CD4-positive, alpha-beta T cell (primary cell): ENCODE data around the gene TRNAU1AP. TPM values are rescaled to one million over a fixed set of nuclear protein-coding genes. Genes with fewer than 3 reads are reported as not detected.

Source experiments
- ATAC-seq: fragments of 200-7000 bp; cut with Tn5 transposase; one replicate; pipeline ENCODE4 v1.10.0; 2022; ENCODE audit warnings: mild to moderate bottlenecking; ENCODE audit not compliant: poor library complexity
- CTCF ChIA-PET: fragments of 350-600 bp; sonication (Branson Sonifier 250); formaldehyde crosslinking; loops from one replicate; lab custom pipeline; 2021; ENCODE audit warnings: antibody characterized with exemption, inconsistent platforms; lab: Charles Lee
- POLR2A ChIA-PET: fragments of 350-600 bp; sonication (Branson Sonifier 250); formaldehyde crosslinking; loops from one replicate; lab custom pipeline; 2021; ENCODE audit warnings: antibody characterized with exemption, inconsistent platforms; lab: Charles Lee
- DNase-seq, 14 experiments: peaks; one replicate each; pipeline ENCODE4 v3.0.0-alpha.2; 2013 to 2020; ENCODE audit warnings: mixed read lengths in 2 of 14
- H3K27ac ChIP-seq, 2 donors: one replicate each; pipeline versions ENCODE4 v1.5.1 to v1.7.0; 2013; ENCODE audit warnings: low read length in 2 of 2, low read depth in 1 of 2, mild to moderate bottlenecking in 1 of 2
- H3K27me3 ChIP-seq, 2 experiments: 1 replicate in 1 of 2; 2 replicates in 1 of 2; pipeline versions ENCODE4 v1.6.1 to v1.7.0; 2013; ENCODE audit warnings: low read length in 2 of 2, control low read depth in 1 of 2, mild to moderate bottlenecking in 1 of 2, moderate library complexity in 1 of 2; ENCODE audit not compliant: insufficient read depth in 2 of 2, control insufficient read depth in 1 of 2
- H3K36me3 ChIP-seq: one replicate; pipeline ENCODE4 v1.6.1; 2013; ENCODE audit warnings: low read length, control low read depth; ENCODE audit not compliant: insufficient read depth
- H3K4me1 ChIP-seq: one replicate; pipeline ENCODE4 v1.6.1; 2013; ENCODE audit warnings: low read length, control low read depth; ENCODE audit not compliant: insufficient read depth
- H3K4me3 ChIP-seq: one replicate; pipeline ENCODE4 v1.5.1; 2013; ENCODE audit warnings: mild to moderate bottlenecking, low read length, moderate library complexity
- H3K9me3 ChIP-seq, 2 experiments: 1 replicate in 1 of 2; 2 replicates in 1 of 2; pipeline versions ENCODE4 v1.6.1 to v1.7.0; 2013; ENCODE audit warnings: low read length in 2 of 2, mild to moderate bottlenecking in 2 of 2, control low read depth in 1 of 2, moderate library complexity in 1 of 2; ENCODE audit not compliant: control insufficient read depth in 1 of 2, insufficient read depth in 1 of 2
- H3K27ac Mint-ChIP-seq: one replicate; pipeline ENCODE4 v1.8.0; 2020; ENCODE audit warnings: mixed read lengths
- H3K27me3 Mint-ChIP-seq: one replicate; pipeline ENCODE4 v1.8.0; 2021; ENCODE audit warnings: mixed read lengths
- H3K36me3 Mint-ChIP-seq: one replicate; pipeline ENCODE4 v1.8.0; 2021; ENCODE audit warnings: low read depth, mixed read lengths
- H3K4me1 Mint-ChIP-seq: one replicate; pipeline ENCODE4 v1.8.0; 2021; ENCODE audit warnings: low read depth, mixed read lengths
- H3K4me3 Mint-ChIP-seq: one replicate; pipeline ENCODE4 v1.8.0; 2020; ENCODE audit warnings: mild to moderate bottlenecking, mixed read lengths
- H3K9me3 Mint-ChIP-seq: one replicate; pipeline ENCODE4 v1.8.0; 2020; ENCODE audit warnings: mixed read lengths
- CTCF ChIP-seq: fragments of 200-600 bp; IDR thresholded peaks from one replicate; pipeline ENCODE4 v1.8.0; 2022; ENCODE audit warnings: antibody characterized with exemption, mild to moderate bottlenecking
- intact Hi-C, 2 experiments: fragments of 100-400 bp; cut with DNase I in 1 of 2; cut with micrococcal nuclease in 1 of 2; formaldehyde crosslinking; loops; one replicate each; pipeline versions ENCODE4 v1.15.1 to v1.9.0; 2023 to 2025; cut with DNase I, micrococcal nuclease
- total RNA-seq, 174 experiments: library from RNA in 2 of 174; stranded (reverse) in 2 of 174; gene quantifications; one replicate each; pipeline ENCODE4 v1.2.3 and lab custom pipeline; 2021 to 2026

TRNAU1AP gene
- total RNA-seq, 2 experiments from 2014 or later: 21.4 to 24.2 TPM

- no peak for TF ChIP-seq CTCF
- peaks cover 54% of the 10 kb centered on the region for H3K36me3 ChIP-seq
- POLR2A ChIA-PET: interaction anchor here (0.9 to 7.0 kb wide), 7 partner anchors 9 to 406 kb away, joined by 5 to 111 read pairs (median 16); partner anchors contain the start of genes EPB41, MED18, RNU11 and TRNAU1AP
- intact Hi-C loops: loop anchor here (1.0 to 5.0 kb wide), 6 partner anchors 44 to 261 kb away; partner anchors contain the start of genes YTHDF2 (in 2 of the 2), TAF12 (in 1 of the 2) and TRNAU1AP (in 1 of the 2)
- no peak for ATAC-seq
- H3K36me3 Mint-ChIP-seq: peaks cover 73% of the 10 kb centered on the region
- no peaks in the 10 kb centered on the region for H3K9me3 ChIP-seq
- no peaks in the 10 kb centered on the region for H3K9me3 Mint-ChIP-seq
- no peaks in the 10 kb centered on the region for H3K27me3 ChIP-seq
- DNase-seq: no peak
- H3K27ac ChIP-seq: peak overlapping the region; percentile 19 to 61
- peaks cover 57% of the 10 kb centered on the region for H3K4me1 ChIP-seq
- CTCF ChIA-PET: interaction anchor here (1.0 to 2.9 kb wide), 5 partner anchors 11 to 229 kb away, joined by 3 to 12 read pairs (median 4); partner anchors contain the start of gene YTHDF2
- peak overlapping the region; percentile 88 for H3K27ac Mint-ChIP-seq
- H3K27me3 Mint-ChIP-seq: no peaks in the 10 kb centered on the region
- peak overlapping the region; percentile 86 for H3K4me3 ChIP-seq
- H3K4me3 Mint-ChIP-seq: peak overlapping the region; percentile 94
- peaks cover 65% of the 10 kb centered on the region for H3K4me1 Mint-ChIP-seq
These were observed 45.0 kb upstream of the TRNAU1AP start for GRCh38 chr1:28507646-28508434.

GRCh38 chr1:28508435-28508754, 44.5 kb upstream of the TRNAU1AP start:
- no peak for ATAC-seq
- H3K27me3 Mint-ChIP-seq: no peaks in the 10 kb centered on the region
- intact Hi-C loops: loop anchor here (5.0 kb wide), 4 partner anchors 44 to 261 kb away; partner anchors contain the start of genes YTHDF2 (in 2 of the 2), TAF12 (in 1 of the 2) and TRNAU1AP (in 1 of the 2)
- H3K27me3 ChIP-seq: no peaks in the 10 kb centered on the region
- ChIA-PET CTCF (interaction anchor here (1.3 to 2.9 kb wide), 3 partner anchors 10 to 94 kb away, joined by 4 to 12 read pairs (median 7); no protein-coding TSS in a partner anchor), POLR2A (interaction anchor here (1.2 to 7.0 kb wide), 5 partner anchors 9 to 228 kb away, joined by 6 to 111 read pairs (median 16); partner anchors contain the start of genes MED18, TRNAU1AP and YTHDF2)
- peaks cover 65% of the 10 kb centered on the region for H3K4me1 Mint-ChIP-seq
- H3K4me1 ChIP-seq: peaks cover 59% of the 10 kb centered on the region
- H3K36me3 ChIP-seq: peaks cover 59% of the 10 kb centered on the region
- no peak for DNase-seq
- H3K36me3 Mint-ChIP-seq: peaks cover 78% of the 10 kb centered on the region
- H3K4me3 Mint-ChIP-seq: peak overlapping the region; percentile 94
- H3K4me3 ChIP-seq: peak overlapping the region; percentile 86
- H3K9me3 Mint-ChIP-seq: no peaks in the 10 kb centered on the region
- TF ChIP-seq CTCF: no peak
- peak overlapping the region; percentile 88 for H3K27ac Mint-ChIP-seq
- no peaks in the 10 kb centered on the region for H3K9me3 ChIP-seq
- peak overlapping the region; percentile 19 to 61 for H3K27ac ChIP-seq

- Mint-ChIP-seq H3K27me3 (no peaks in the 10 kb centered on the region), H3K4me3 (peak overlapping the region; percentile 94), H3K36me3 (peaks cover 88% of the 10 kb centered on the region), H3K9me3 (no peaks in the 10 kb centered on the region), H3K27ac (peak overlapping the region; percentile 88), H3K4me1 (peaks cover 65% of the 10 kb centered on the region)
- Histone ChIP-seq H3K9me3 (no peaks in the 10 kb centered on the region), H3K27ac (peak overlapping the region; percentile 47 to 61), H3K4me1 (peaks cover 63% of the 10 kb centered on the region), H3K27me3 (no peaks in the 10 kb centered on the region), H3K4me3 (peak overlapping the region; percentile 11), H3K36me3 (peaks cover 73% of the 10 kb centered on the region)
- TF ChIP-seq CTCF: no peak
- intact Hi-C loops: loop anchor here (5.0 kb wide), 4 partner anchors 43 to 262 kb away; partner anchors contain the start of genes YTHDF2 (in 2 of the 2), TAF12 (in 1 of the 2) and TRNAU1AP (in 1 of the 2)
- DNase-seq (peak in 3 of 14 experiments; percentile 11 to 20 (median 18)), ATAC-seq (no peak)
- POLR2A ChIA-PET: interaction anchor here (1.0 to 7.0 kb wide), 4 partner anchors 9 to 265 kb away, joined by 3 to 111 read pairs (median 6); partner anchors contain the start of gene TAF12
- CTCF ChIA-PET: interaction anchor here (0.5 to 1.3 kb wide), 3 partner anchors 9 to 54 kb away, joined by 3 to 4 read pairs (median 3); no protein-coding TSS in a partner anchor
These were observed 43.1 kb upstream of the TRNAU1AP start for GRCh38 chr1:28509705-28510272.
